K562 (cell line): ENCODE data around the gene ATP7B. TPM values are rescaled to one million over a fixed set of nuclear protein-coding genes. Genes with fewer than 3 reads are reported as not detected.

Source experiments
- ATAC-seq: fragments of 200-7000 bp; cut with Tn5 transposase; 3 replicates; pipeline ENCODE4 v1.9.1; 2020; ENCODE audit warnings: moderate library complexity
- BruUV-seq: library from RNA; stranded (reverse); fragments of 400-500 nt; replicated peaks from 2 replicates; lab custom pipeline; 2021; lab: Mats Ljungman, UMichigan
- CTCF ChIA-PET: fragments of 300-600 bp; formaldehyde crosslinking; extraction: SDS; loops from one replicate; lab custom pipeline; 2021; ENCODE audit warnings: low intra/inter-chr PET ratio; lab: Yijun Ruan, JAX
- POLR2A ChIA-PET: fragments of 300-600, 350-650 bp; sonication (Branson Sonifier 250); formaldehyde crosslinking; extraction: SDS; loops from one replicate; lab custom pipeline; 2021; ENCODE audit warnings: antibody characterized with exemption, inconsistent platforms; lab: Yijun Ruan, JAX
- DNase-seq, 4 experiments: peaks; one replicate each; pipeline versions ENCODE4 v3.0.0 to v3.0.0-alpha.2; 2011 to 2018; ENCODE audit warnings: low spot score in 3 of 4, mixed read lengths in 3 of 4; ENCODE audit errors: extremely low read depth in 1 of 4
- FAIRE-seq: peaks from 2 replicates; lab custom pipeline; 2011; peaks lifted over from hg19 to GRCh38; lab: Jason Lieb, UNC
- H2AFZ ChIP-seq: 2 replicates; pipeline ENCODE4 v1.6.0; 2011; ENCODE audit warnings: low read depth, low read length, control low read depth, inconsistent platforms
- H3K27ac ChIP-seq: fragments of 200-600 bp; 3 replicates; pipeline ENCODE4 v1.8.0; 2011; ENCODE audit warnings: low read depth, mild to moderate bottlenecking, control low read depth, inconsistent platforms, low read length, moderate library complexity, mixed read lengths; ENCODE audit errors: extremely low read depth
- H3K27me3 ChIP-seq, 2 experiments: fragments of 300-600 bp in 1 of 2; 2 replicates in 1 of 2; 3 replicates in 1 of 2; pipeline versions ENCODE4 v1.6.0 to v1.8.0; 2011; ENCODE audit warnings: inconsistent platforms in 2 of 2, low read length in 2 of 2, mild to moderate bottlenecking in 1 of 2, mixed read lengths in 1 of 2, moderate library complexity in 1 of 2; ENCODE audit not compliant: control insufficient read depth in 2 of 2, insufficient read depth in 2 of 2
- H3K36me3 ChIP-seq: fragments of 300-600 bp; 3 replicates; pipeline ENCODE4 v1.8.0; 2011; ENCODE audit warnings: mild to moderate bottlenecking, low read length, inconsistent platforms; ENCODE audit not compliant: control insufficient read depth, insufficient read depth
- H3K4me1 ChIP-seq, 2 experiments: fragments of 200-600 bp in 1 of 2; replicated peaks in 1 of 2; 2 replicates in 1 of 2; 3 replicates in 1 of 2; pipeline versions ENCODE4 v1.5.1 to v1.8.0; 2011; ENCODE audit warnings: inconsistent platforms in 2 of 2, low read length in 2 of 2, mild to moderate bottlenecking in 1 of 2, mixed read lengths in 1 of 2, moderate library complexity in 1 of 2; ENCODE audit not compliant: control insufficient read depth in 2 of 2, insufficient read depth in 2 of 2
- H3K4me2 ChIP-seq: 2 replicates; pipeline ENCODE4 v1.6.1; 2011; ENCODE audit warnings: low read length, control low read depth, inconsistent platforms, mixed read lengths; ENCODE audit not compliant: insufficient read depth
- H3K4me3 ChIP-seq: fragments of 200-600 bp; sonication (generic), shearing (Covaris generic); 2 replicates; pipeline ENCODE4 v1.5.1; 2016; ENCODE audit warnings: control low read depth, inconsistent platforms
- H3K79me2 ChIP-seq: fragments of 200-600 bp; 3 replicates; pipeline ENCODE4 v1.8.0; 2011; ENCODE audit warnings: low read length, inconsistent platforms; ENCODE audit not compliant: control insufficient read depth, insufficient read depth
- H3K9ac ChIP-seq, 2 experiments: 2 replicates each; pipeline versions ENCODE4 v1.6.0 to v1.6.1; 2011; ENCODE audit warnings: low read depth in 2 of 2, low read length in 2 of 2, control low read depth in 1 of 2, inconsistent platforms in 1 of 2, mild to moderate bottlenecking in 1 of 2, mixed read lengths in 1 of 2; ENCODE audit not compliant: insufficient read depth in 1 of 2
- H3K9me1 ChIP-seq: one replicate; pipeline ENCODE4 v1.6.0; 2011; ENCODE audit warnings: inconsistent platforms, mild to moderate bottlenecking, low read length, moderate library complexity; ENCODE audit not compliant: control insufficient read depth, insufficient read depth
- H3K9me3 ChIP-seq: replicated peaks from 2 replicates; pipeline ENCODE4 v1.5.1; 2011; ENCODE audit warnings: low read depth, low read length, inconsistent platforms; ENCODE audit not compliant: control insufficient read depth, insufficient read depth
- H4K20me1 ChIP-seq: replicated peaks from 2 replicates; pipeline ENCODE4 v1.6.1; 2011; ENCODE audit warnings: low read length, inconsistent platforms, mixed read lengths; ENCODE audit not compliant: control insufficient read depth, insufficient read depth
- CHD4 ChIP-seq: fragments of 200-600 bp; sonication (generic); IDR thresholded peaks from 3 replicates; pipeline ENCODE4 v1.6.1; 2012; ENCODE audit warnings: low read depth, mild to moderate bottlenecking, mixed read lengths, low read length, inconsistent platforms; ENCODE audit not compliant: insufficient read depth, insufficient replicate concordance, poor library complexity, severe bottlenecking
- GABPB1 ChIP-seq: sonication (generic); formaldehyde crosslinking; IDR thresholded peaks from 2 replicates; pipeline ENCODE4 v1.8.0; 2022; ENCODE audit warnings: mild to moderate bottlenecking, missing genetic modification reagents
- MGA ChIP-seq: fragments of 450-650 bp; IDR thresholded peaks from 2 replicates; pipeline ENCODE4 v1.6.1; 2016; ENCODE audit warnings: mild to moderate bottlenecking, moderate library complexity
- OTX1 ChIP-seq: fragments of 450-650 bp; formaldehyde crosslinking; IDR thresholded peaks from 2 replicates; pipeline ENCODE4 v1.4.0; 2022; ENCODE audit warnings: mild to moderate bottlenecking
- ZFP36 ChIP-seq: fragments of 150-350 bp; IDR thresholded peaks from 2 replicates; pipeline ENCODE4 v1.6.1; 2018; ENCODE audit warnings: low read length, low read depth; ENCODE audit not compliant: partially characterized antibody
- ZNF695 ChIP-seq: fragments of 450-650 bp; formaldehyde crosslinking; IDR thresholded peaks from 2 replicates; pipeline ENCODE4 v1.4.0; 2020; ENCODE audit warnings: mild to moderate bottlenecking, moderate library complexity
- WGBS: fragments of 100-300 bp; shearing (Covaris generic); methylation state at CpG from one replicate; pipeline ENCODE4 v1.1.6; 2016; ENCODE audit warnings: low coverage, mixed read lengths; ENCODE audit not compliant: insufficient coverage; ENCODE audit errors: missing lambda C conversion rate; 5-methylcytosine and 5-hydroxymethylcytosine counted together
- in situ Hi-C: fragments of 300-500 bp; cut with MboI; formaldehyde crosslinking; loops from 4 replicates; pipeline ENCODE4 v1.15.0; 2018; ENCODE audit warnings: inconsistent platforms, mixed read lengths
- intact Hi-C: fragments of 100-400 bp; cut with micrococcal nuclease; formaldehyde crosslinking; loops from 2 replicates; pipeline ENCODE4 v1.14.2; 2022
- polyA plus RNA-seq, 8 experiments: library from polyadenylated mRNA; depleted of rRNA in 4 of 8; stranded (reverse) in 5 of 8; unstranded in 3 of 8; fragments of >200 nt; fragmentation: Nextera tagmentation in 2 of 8; fragmentation: Illumina TruSeq in 1 of 8; extraction: Ambion mirVana in 2 of 8; extraction: Trizol in 1 of 8; gene quantifications; 2 replicates each; pipeline versions ENCODE4 v1.2.1 to v1.2.3, GENCODE V29; 2011 to 2014; ENCODE audit warnings: inconsistent platforms in 1 of 8, missing spikeins in 1 of 8
- total RNA-seq, 7 experiments: library from RNA; depleted of rRNA in 6 of 7; stranded (reverse); fragments of >200 nt in 6 of 7; fragmentation: Illumina TruSeq in 2 of 7; extraction: Trizol in 2 of 7; gene quantifications; 2 replicates each; pipeline versions ENCODE4 v1.2.1 to v1.2.3, GENCODE V29; 2011 to 2021; ENCODE audit warnings: low replicate concordance in 1 of 7
- TF ChIP-seq, protein P1 (sequence below): IDR thresholded peaks from 2 replicates; pipeline ENCODE4 v1.6.1; 2012; ENCODE audit warnings: low read depth, low read length, improper control_type of control experiment, borderline replicate concordance

Gene ATP7B
- total and polyA plus RNA-seq, 9 of the 15 experiments (the other 6 are each of a cell fraction or from before 2014, with no cell fraction given): 1.1 to 20.4 (median 8.5) TPM

GRCh38 chr13:51920786-51921185, 90.5 kb downstream of the ATP7B start:
- peaks cover 52 to 58% of the 10 kb centered on the region in 2 experiments for H3K4me1 ChIP-seq
- H2AFZ ChIP-seq: no peak overlapping the region
- in situ Hi-C loops (no loop called here), intact Hi-C loops (no loop called here)
- no peaks in the 10 kb centered on the region; the same call in 1 of the 2 replicates for H3K9me3 ChIP-seq
- H4K20me1 ChIP-seq: no peaks in the 10 kb centered on the region
- H3K27me3 ChIP-seq: no peaks in the 10 kb centered on the region
- H3K4me3 ChIP-seq: no peak overlapping the region
- CTCF ChIA-PET: no interaction called here
- H3K36me3 ChIP-seq: peaks cover 4% of the 10 kb centered on the region; the same call in 1 of the 3 replicates
- ATAC-seq (no peak), FAIRE-seq (no peak), DNase-seq (no peak)
- POLR2A ChIA-PET: interaction anchor here (0.8 to 1.0 kb wide), 2 partner anchors 8 to 41 kb away, joined by 3 to 7 read pairs; no protein-coding TSS in a partner anchor
- H3K79me2 ChIP-seq: no peaks in the 10 kb centered on the region
- H3K27ac ChIP-seq: peak overlapping the region; percentile 70
- H3K4me2 ChIP-seq: no peak overlapping the region
- 57% methylated on average over 8 of the region's 8 CpGs for WGBS
- peaks cover 3% of the 10 kb centered on the region for H3K9me1 ChIP-seq
- BruUV-seq: no TSS peak
- 0 out of 4 replicates have a peak overlapping the region, but pooled peaks have one; percentile 32 to 58 for H3K9ac ChIP-seq
- no peak for TF ChIP-seq MGA
- TF ChIP-seq, protein P1, sequence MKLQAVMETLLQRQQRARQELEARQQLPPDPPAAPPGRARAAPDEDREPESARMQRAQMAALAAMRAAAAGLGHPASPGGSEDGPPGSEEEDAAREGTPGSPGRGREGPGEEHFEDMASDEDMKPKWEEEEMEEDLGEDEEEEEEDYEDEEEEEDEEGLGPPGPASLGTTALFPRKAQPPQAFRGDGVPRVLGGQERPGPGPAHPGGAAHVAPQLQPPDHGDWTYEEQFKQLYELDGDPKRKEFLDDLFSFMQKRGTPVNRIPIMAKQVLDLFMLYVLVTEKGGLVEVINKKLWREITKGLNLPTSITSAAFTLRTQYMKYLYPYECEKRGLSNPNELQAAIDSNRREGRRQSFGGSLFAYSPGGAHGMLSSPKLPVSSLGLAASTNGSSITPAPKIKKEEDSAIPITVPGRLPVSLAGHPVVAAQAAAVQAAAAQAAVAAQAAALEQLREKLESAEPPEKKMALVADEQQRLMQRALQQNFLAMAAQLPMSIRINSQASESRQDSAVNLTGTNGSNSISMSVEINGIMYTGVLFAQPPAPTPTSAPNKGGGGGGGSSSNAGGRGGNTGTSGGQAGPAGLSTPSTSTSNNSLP: no peak
- no peak for TF ChIP-seq ZFP36
- TF ChIP-seq CHD4: no peak
- TF ChIP-seq OTX1: no peak
- no peak for TF ChIP-seq GABPB1 (CRISPR knock-in tag)
- no peak for TF ChIP-seq ZNF695 (CRISPR knock-in tag)
